K562 (cell line): ENCODE results near the gene CABP7. TPM values are rescaled to one million over a fixed set of nuclear protein-coding genes. Genes with fewer than 3 reads are reported as not detected.

Experiments used
- ARID2 ChIP-seq: fragments of 450-650 bp; IDR thresholded peaks from 2 replicates; pipeline ENCODE4 v1.6.1; 2017; ENCODE audit warnings: antibody characterized with exemption, mild to moderate bottlenecking
- BHLHE40 ChIP-seq: IDR thresholded peaks from 2 replicates; pipeline ENCODE4 v1.6.1; 2011; ENCODE audit warnings: low read length, improper control_type of control experiment
- CBFA2T2 ChIP-seq: fragments of 450-650 bp; conservative IDR thresholded peaks from 2 replicates; pipeline ENCODE4 v1.6.1; 2017; ENCODE audit warnings: mild to moderate bottlenecking
- CBFA2T3 ChIP-seq: fragments of 450-650 bp; IDR thresholded peaks from 2 replicates; pipeline ENCODE4 v1.6.1; 2017
- ETS2 ChIP-seq: IDR thresholded peaks from 2 replicates; pipeline ENCODE4 v1.6.1; 2016; ENCODE audit warnings: borderline replicate concordance, missing genetic modification characterization, mild to moderate bottlenecking, moderate library complexity, missing compliant biosample characterization; ENCODE audit not compliant: poor library complexity, severe bottlenecking
- FOXJ2 ChIP-seq: fragments of 200-800 bp; sonication (Bioruptor generic); IDR thresholded peaks from 2 replicates; pipeline ENCODE4 v1.6.1; 2016; ENCODE audit warnings: missing genetic modification characterization, missing compliant biosample characterization
- MYC ChIP-seq, 2 experiments: fragments of 250-450 bp in 1 of 2; sonication (Bioruptor Pico) in 1 of 2; IDR thresholded peaks; 2 replicates each; pipeline versions ENCODE4 v1.5.1 to v1.6.1; 2012 to 2021; ENCODE audit warnings: low read depth in 2 of 2, borderline replicate concordance in 1 of 2, improper control_type of control experiment in 1 of 2, low read length in 1 of 2, mild to moderate bottlenecking in 1 of 2, moderate library complexity in 1 of 2
- NCOR1 ChIP-seq: fragments of 450-650 bp; IDR thresholded peaks from 2 replicates; pipeline ENCODE4 v1.6.1; 2016; ENCODE audit warnings: mild to moderate bottlenecking, moderate library complexity
- PCBP1 ChIP-seq: fragments of 200-400 bp; formaldehyde crosslinking; IDR thresholded peaks from 2 replicates; pipeline ENCODE4 v1.6.1; 2018; ENCODE audit warnings: mild to moderate bottlenecking, low read depth, low read length; ENCODE audit not compliant: poor library complexity, severe bottlenecking
- SAFB ChIP-seq: fragments of 200-400 bp; formaldehyde crosslinking; IDR thresholded peaks from 2 replicates; pipeline ENCODE4 v1.6.1; 2017; ENCODE audit warnings: low read depth, low read length, borderline replicate concordance
- SOX6 ChIP-seq: fragments of 450-650 bp; IDR thresholded peaks from 2 replicates; pipeline ENCODE4 v1.6.1; 2014; ENCODE audit warnings: mild to moderate bottlenecking
- SREBF2 ChIP-seq: sonication (generic); formaldehyde crosslinking; IDR thresholded peaks from 2 replicates; pipeline ENCODE4 v1.4.0; 2020; ENCODE audit warnings: mild to moderate bottlenecking, missing genetic modification reagents
- TRIM24 ChIP-seq, 2 experiments: fragments of 450-650 bp; IDR thresholded peaks; 2 replicates each; pipeline ENCODE4 v1.6.1; 2016
- TSHZ1 ChIP-seq: fragments of 250-450 bp; sonication (Bioruptor Pico); IDR thresholded peaks from 2 replicates; pipeline ENCODE4 v1.4.0; 2020; ENCODE audit warnings: mild to moderate bottlenecking, moderate library complexity
- ZBTB49 ChIP-seq: sonication (generic); formaldehyde crosslinking; IDR thresholded peaks from 2 replicates; pipeline ENCODE4 v1.8.0; 2022; ENCODE audit warnings: missing genetic modification reagents, mild to moderate bottlenecking, borderline replicate concordance
- ZNF586 ChIP-seq: fragments of 450-650 bp; formaldehyde crosslinking; conservative IDR thresholded peaks from 2 replicates; pipeline ENCODE4 v1.4.0; 2020; ENCODE audit warnings: mild to moderate bottlenecking, moderate library complexity
- ZNF764 ChIP-seq: fragments of 250-450 bp; sonication (Bioruptor Pico); IDR thresholded peaks from 2 replicates; pipeline ENCODE4 v1.4.0; 2020; ENCODE audit warnings: low read depth, mild to moderate bottlenecking, moderate library complexity
- polyA plus RNA-seq, 8 experiments: library from polyadenylated mRNA; depleted of rRNA in 4 of 8; stranded (reverse) in 5 of 8; unstranded in 3 of 8; fragments of >200 nt; fragmentation: Nextera tagmentation in 2 of 8; fragmentation: Illumina TruSeq in 1 of 8; extraction: Ambion mirVana in 2 of 8; extraction: Trizol in 1 of 8; gene quantifications; 2 replicates each; pipeline versions ENCODE4 v1.2.1 to v1.2.3, GENCODE V29; 2011 to 2014; ENCODE audit warnings: inconsistent platforms in 1 of 8, missing spikeins in 1 of 8
- total RNA-seq, 7 experiments: library from RNA; depleted of rRNA in 6 of 7; stranded (reverse); fragments of >200 nt in 6 of 7; fragmentation: Illumina TruSeq in 2 of 7; extraction: Trizol in 2 of 7; gene quantifications; 2 replicates each; pipeline versions ENCODE4 v1.2.1 to v1.2.3, GENCODE V29; 2011 to 2021; ENCODE audit warnings: low replicate concordance in 1 of 7
- TF ChIP-seq, protein P1 (sequence below): fragments of 450-650 bp; IDR thresholded peaks from 2 replicates; pipeline ENCODE4 v1.6.1; 2016

Gene CABP7
- total and polyA plus RNA-seq, 9 of the 15 experiments (the other 6 are each of a cell fraction or from before 2014, with no cell fraction given) = not detected

DNA sequence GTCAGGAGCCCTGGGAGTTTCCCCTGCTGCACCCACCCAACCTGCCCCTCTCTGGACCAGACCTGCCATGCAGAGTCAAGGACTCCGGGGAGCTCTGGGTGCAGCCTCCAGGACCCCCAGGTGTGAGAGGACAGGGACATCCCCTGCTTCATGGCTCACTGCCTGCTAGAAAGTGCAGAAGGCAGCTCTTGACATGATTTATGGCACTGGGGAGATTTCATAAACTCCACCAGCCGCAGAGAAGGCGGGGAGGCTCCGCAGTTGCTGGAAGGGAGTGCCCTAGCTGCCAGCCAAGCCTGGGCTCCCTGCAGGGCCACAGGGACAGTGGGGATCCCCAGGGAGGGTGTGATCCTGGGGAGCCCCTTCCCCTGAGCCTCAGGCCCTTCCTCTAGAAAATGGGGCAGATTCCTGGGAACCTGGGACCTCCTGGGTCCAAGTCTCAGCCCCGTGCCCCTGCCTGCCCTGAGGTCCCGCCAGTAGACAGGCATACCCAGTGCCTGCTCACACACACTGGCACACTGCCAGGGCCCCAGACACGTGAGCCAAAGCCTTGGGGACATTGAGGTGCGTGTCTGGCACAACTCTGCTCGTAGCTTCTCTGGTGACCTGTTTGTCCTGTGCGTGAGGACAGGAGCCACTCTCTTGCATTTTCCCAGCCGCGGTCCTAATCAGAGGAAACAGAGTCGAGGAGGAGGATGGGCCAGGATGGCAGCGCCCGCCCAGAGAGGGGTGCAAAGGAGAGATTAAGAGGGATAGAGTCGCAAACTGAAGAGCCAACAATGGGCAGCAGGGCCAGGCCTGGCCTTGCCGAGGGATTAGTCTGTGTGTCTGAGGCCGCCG is 13.8 kb downstream of the CABP7 start (continued):
- TF ChIP-seq MYC (IDR thresholded peaks at IDR 0.05; ENCODE audit: low read depth, low read length) (no peak), MYC (CRISPR knock-in tag; IDR thresholded peaks at IDR 0.05; ENCODE audit: borderline replicate concordance, low read depth) (no peak), ETS2 (tag) (no peak), ARID2 (no peak), ZBTB49 (CRISPR knock-in tag) (no peak), CBFA2T3 (peak; percentile 91), CBFA2T2 (peak; percentile 84), ZNF764 (CRISPR knock-in tag) (no peak), SOX6 (no peak), TRIM24 (IDR thresholded peaks at IDR 0.05) (peak; percentile 37 to 58; a peak in 2 of 4 replicates), SREBF2 (CRISPR knock-in tag) (no peak), TSHZ1 (no peak), SAFB (no peak), BHLHE40 (no peak), ZNF586 (CRISPR knock-in tag) (no peak), PCBP1 (no peak), FOXJ2 (tag) (no peak), NCOR1 (peak; percentile 81)
- TF ChIP-seq, protein P1, sequence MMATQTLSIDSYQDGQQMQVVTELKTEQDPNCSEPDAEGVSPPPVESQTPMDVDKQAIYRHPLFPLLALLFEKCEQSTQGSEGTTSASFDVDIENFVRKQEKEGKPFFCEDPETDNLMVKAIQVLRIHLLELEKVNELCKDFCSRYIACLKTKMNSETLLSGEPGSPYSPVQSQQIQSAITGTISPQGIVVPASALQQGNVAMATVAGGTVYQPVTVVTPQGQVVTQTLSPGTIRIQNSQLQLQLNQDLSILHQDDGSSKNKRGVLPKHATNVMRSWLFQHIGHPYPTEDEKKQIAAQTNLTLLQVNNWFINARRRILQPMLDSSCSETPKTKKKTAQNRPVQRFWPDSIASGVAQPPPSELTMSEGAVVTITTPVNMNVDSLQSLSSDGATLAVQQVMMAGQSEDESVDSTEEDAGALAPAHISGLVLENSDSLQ = peak; percentile 87
